ENCODE results near the gene FHIP1A.

GRCh38 chr4:151408380-151408629 is 671 bp upstream of the FHIP1A start:
- TF ChIP-seq CTCF (IDR thresholded peaks at IDR 0.05 in 2 of 3, conservative IDR thresholded peaks at IDR 0.05 in 1 of 3; ENCODE audit: borderline replicate concordance in 1 of 3, insufficient read depth in 1 of 3, low read depth in 2 of 3, low read length in 2 of 3) (no peak), EZH2 (IDR thresholded peaks at IDR 0.05) (no peak), ZNF274 (IDR thresholded peaks at IDR 0.05; ENCODE audit: low read depth, low read length) (no peak), EGR1 (IDR thresholded peaks at IDR 0.05; ENCODE audit: low read depth) (no peak), POLR2AphosphoS5 (IDR thresholded peaks at IDR 0.05; ENCODE audit: low read depth, low read length) (no peak), YY1 (IDR thresholded peaks at IDR 0.05; ENCODE audit: extremely low read depth, insufficient replicate concordance, low read depth, low read length) (no peak), SRF (IDR thresholded peaks at IDR 0.05; ENCODE audit: low read depth) (no peak), ATF3 (IDR thresholded peaks at IDR 0.05) (no peak), SIN3A (IDR thresholded peaks at IDR 0.05; ENCODE audit: low read depth) (no peak), POLR2A (IDR thresholded peaks at IDR 0.05; ENCODE audit: borderline replicate concordance, extremely low read depth, insufficient read depth, insufficient read length) (no peak), SP1 (IDR thresholded peaks at IDR 0.05; ENCODE audit: low read depth) (no peak), EZH2phosphoT487 (IDR thresholded peaks at IDR 0.05; ENCODE audit: borderline replicate concordance) (no peak), ELF1 (IDR thresholded peaks at IDR 0.05; ENCODE audit: borderline replicate concordance, low read depth) (no peak)
